Nephron (organoid): ENCODE measurements around the gene ERICH3.

Source experiments
- H3K27ac Mint-ChIP-seq, 3 experiments: 2 replicates each; pipeline ENCODE4 v1.8.0; 2020; ENCODE audit warnings: mixed read lengths in 3 of 3, mild to moderate bottlenecking in 2 of 3, moderate library complexity in 1 of 3
- H3K27me3 Mint-ChIP-seq: 2 replicates; pipeline ENCODE4 v1.8.0; 2021; ENCODE audit warnings: low read depth, mild to moderate bottlenecking, moderate library complexity, mixed read lengths
- H3K36me3 Mint-ChIP-seq: 2 replicates; pipeline ENCODE4 v1.8.0; 2020; ENCODE audit warnings: low read depth, mixed read lengths
- H3K4me1 Mint-ChIP-seq: 2 replicates; pipeline ENCODE4 v1.8.0; 2020; ENCODE audit warnings: mixed read lengths
- H3K4me3 Mint-ChIP-seq, 3 experiments: 2 replicates each; pipeline ENCODE4 v1.8.0; 2020; ENCODE audit warnings: mild to moderate bottlenecking in 3 of 3, mixed read lengths in 3 of 3, moderate library complexity in 2 of 3
- H3K9me3 Mint-ChIP-seq: 2 replicates; pipeline ENCODE4 v1.8.0; 2020; ENCODE audit warnings: mixed read lengths
- CTCF ChIP-seq, 3 experiments: fragments of 200-600 bp; sonication (generic); IDR thresholded peaks; one replicate each; pipeline ENCODE4 v1.5.0; 2021; ENCODE audit warnings: antibody characterized with exemption in 3 of 3; ENCODE audit not compliant: unreplicated experiment in 3 of 3

Gene ERICH3

GRCh38 chr1:74673351-74674111, at the start of gene ERICH3:
Gene ERICH3 (minus strand): TSS chr1:74673792. CDS start chr1:74673519, 273 bp downstream.
- H3K4me3 Mint-ChIP-seq: peak within 1 kb of the TSS; percentile 68 to 73 (median 71)
- no peak for TF ChIP-seq CTCF (IDR thresholded peaks at IDR 0.05; ENCODE audit: unreplicated experiment in 3 of 3)
- H3K9me3 Mint-ChIP-seq: peaks cover 14% of the 10 kb centered on the region
- H3K4me1 Mint-ChIP-seq: peaks cover 18% of the 10 kb centered on the region
- H3K27ac Mint-ChIP-seq: no peak within 1 kb of the TSS
- H3K36me3 Mint-ChIP-seq: peaks cover 4% of the 10 kb centered on the region
- H3K27me3 Mint-ChIP-seq: no peaks in the 10 kb centered on the region

GRCh38 chr1:74717626-74718025, 44.0 kb upstream of the ERICH3 start:
- Mint-ChIP-seq H3K9me3 (no peaks in the 10 kb centered on the region), H3K36me3 (peaks cover 30% of the 10 kb centered on the region)
- no peak for TF ChIP-seq CTCF (IDR thresholded peaks at IDR 0.05; ENCODE audit: unreplicated experiment in 3 of 3)

GRCh38 chr1:74716822-74717221, 43.2 kb upstream of the ERICH3 start:
- no peaks in the 10 kb centered on the region for H3K27me3 Mint-ChIP-seq
- no peak overlapping the region for H3K4me3 Mint-ChIP-seq
- no peaks in the 10 kb centered on the region for H3K9me3 Mint-ChIP-seq
- H3K4me1 Mint-ChIP-seq: no peaks in the 10 kb centered on the region
- TF ChIP-seq CTCF (IDR thresholded peaks at IDR 0.05; ENCODE audit: unreplicated experiment in 3 of 3): no peak
- no peak overlapping the region for H3K27ac Mint-ChIP-seq
- peaks cover 29% of the 10 kb centered on the region for H3K36me3 Mint-ChIP-seq

More at GRCh38 chr1:74717626-74718025, 44.0 kb upstream of the ERICH3 start:
- no peaks in the 10 kb centered on the region for H3K27me3 Mint-ChIP-seq
- no peaks in the 10 kb centered on the region for H3K4me1 Mint-ChIP-seq
- no peak overlapping the region for H3K4me3 Mint-ChIP-seq
- no peak overlapping the region for H3K27ac Mint-ChIP-seq

GRCh38 chr1:74715806-74716205, 42.2 kb upstream of the ERICH3 start:
- no peak overlapping the region for H3K27ac Mint-ChIP-seq
- no peak overlapping the region for H3K4me3 Mint-ChIP-seq

GRCh38 chr1:74715236-74715502, 41.6 kb upstream of the ERICH3 start:
- H3K4me3 Mint-ChIP-seq: no peak overlapping the region

More at GRCh38 chr1:74715806-74716205, 42.2 kb upstream of the ERICH3 start:
- Mint-ChIP-seq H3K27me3 (no peaks in the 10 kb centered on the region), H3K9me3 (no peaks in the 10 kb centered on the region), H3K36me3 (peaks cover 26% of the 10 kb centered on the region), H3K4me1 (no peaks in the 10 kb centered on the region)
- no peak for TF ChIP-seq CTCF (IDR thresholded peaks at IDR 0.05; ENCODE audit: unreplicated experiment in 3 of 3)

More at GRCh38 chr1:74715236-74715502, 41.6 kb upstream of the ERICH3 start:
- Mint-ChIP-seq H3K27ac (peak overlapping the region in 2 of 3 experiments; percentile 17 to 90), H3K9me3 (no peaks in the 10 kb centered on the region), H3K36me3 (peaks cover 25% of the 10 kb centered on the region), H3K4me1 (no peaks in the 10 kb centered on the region), H3K27me3 (no peaks in the 10 kb centered on the region)
- TF ChIP-seq CTCF (IDR thresholded peaks at IDR 0.05; ENCODE audit: unreplicated experiment in 3 of 3): no peak
